ENCODE results near the gene TMEM106A. TPM values are rescaled to one million over a fixed set of nuclear protein-coding genes. Genes with fewer than 3 reads are reported as not detected.

Gene TMEM106A
- total and polyA plus RNA-seq, 2 donors (not counting 1 experiment from before 2014, with no cell fraction given): 23.7 to 66.0 TPM

DNA sequence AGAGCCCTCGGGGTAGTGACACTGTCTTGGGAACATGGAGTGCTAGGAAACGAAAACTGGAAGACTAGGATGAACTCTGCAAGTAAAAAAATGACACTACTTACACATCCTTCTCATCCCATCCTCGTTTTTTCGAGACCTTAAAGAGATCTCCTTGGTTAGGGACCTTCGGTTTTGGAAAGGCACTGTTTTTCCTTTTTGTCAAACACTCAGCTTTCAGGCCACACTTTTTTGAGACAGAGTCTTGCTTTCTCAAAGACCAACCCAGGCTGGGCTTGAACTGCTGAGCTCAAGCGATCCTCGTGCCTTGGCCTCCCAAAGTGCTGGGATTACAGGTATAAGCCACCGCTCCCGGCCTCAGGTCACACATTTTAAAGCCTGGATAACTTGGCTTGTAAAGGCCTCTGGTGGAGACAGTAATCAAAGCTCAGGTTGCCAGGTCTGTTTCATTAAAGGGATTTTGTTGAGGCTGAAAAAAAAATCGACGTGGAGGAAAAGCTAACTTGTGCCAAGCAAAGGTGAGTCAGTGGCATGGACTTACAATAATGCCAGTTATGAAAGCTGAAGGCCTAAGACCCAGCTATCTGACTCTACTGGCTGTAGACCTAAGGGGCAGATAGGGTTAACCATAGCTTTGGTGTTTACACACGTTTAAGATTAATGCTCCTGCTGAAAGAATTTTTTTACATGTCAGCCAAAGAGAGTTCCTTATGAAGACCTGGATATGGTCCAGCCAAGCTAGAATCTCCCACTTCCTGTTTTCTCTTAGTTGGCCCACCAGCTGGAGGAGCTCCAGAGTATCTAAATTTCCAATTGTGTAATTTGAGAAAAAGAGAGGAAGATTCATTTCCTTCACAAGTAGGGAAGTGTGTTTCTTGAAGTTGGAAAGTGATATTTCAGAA lies 39.8 kb upstream of the TMEM106A start:
- no peaks in the 10 kb centered on the region for H3K9me3 ChIP-seq (ENCODE audit: control extremely low read depth in 1 of 3, control insufficient read depth in 2 of 3, insufficient read depth in 1 of 3, low read length in 2 of 3)
- peak overlapping the region; percentile 99 for H3K9ac ChIP-seq (ENCODE audit: low read length)
- Mint-ChIP-seq H3K4me3 (no peak overlapping the region), H3K27me3 (no peaks in the 10 kb centered on the region), H3K9me3 (ENCODE audit: insufficient read depth) (no peaks in the 10 kb centered on the region), H3K27ac (no peak overlapping the region), H3K4me1 (peaks cover 34% of the 10 kb centered on the region)
- CTCF ChIA-PET: interaction anchor here (0.9 to 2.0 kb wide), 13 partner anchors 10 to 594 kb away, joined by 3 to 10 read pairs (median 4); partner anchors contain the start of genes AOC2, DHX8, PSMC3IP and RPL27
- H3K79me2 ChIP-seq (ENCODE audit: control insufficient read depth, insufficient read depth, low read length): peaks cover 63% of the 10 kb centered on the region
- intact Hi-C loops (cut with micrococcal nuclease): loop anchor here (1.0 to 2.0 kb wide), 5 partner anchors 39 to 635 kb away; partner anchors contain the start of genes NAGLU and TMEM106A
- H3K4me3 ChIP-seq (ENCODE audit: control extremely low read depth in 1 of 5, extremely low read depth in 1 of 5, insufficient read depth in 1 of 5, low read depth in 2 of 5, low read length in 4 of 5): peak overlapping the region; percentile 70 to 99 (median 90)
- H3K4me2 ChIP-seq (replicated peaks; ENCODE audit: low read depth, low read length, poor library complexity, severe bottlenecking): peak overlapping the region; percentile 93
- DNase-seq: peak; percentile 52
- 24% methylated on average over 11 of the region's 12 CpGs for WGBS (ENCODE audit: insufficient coverage)
- H2AFZ ChIP-seq (ENCODE audit: insufficient read depth, low read depth, low read length, poor library complexity, severe bottlenecking): peak overlapping the region; percentile 39
- ATAC-seq (ENCODE audit: low read depth): no peak
- H3K4me1 ChIP-seq (ENCODE audit: control insufficient read depth in 2 of 2, insufficient read depth in 2 of 2, low read length in 2 of 2): peaks cover 25 to 39% of the 10 kb centered on the region in 2 donors
- POLR2A ChIA-PET: interaction anchor here (0.7 to 1.8 kb wide), 10 partner anchors 40 to 312 kb away, joined by 3 to 29 read pairs (median 6); partner anchors contain the start of genes BRCA1, DHX8, RPL27 and TMEM106A
- TF ChIP-seq, protein P1, sequence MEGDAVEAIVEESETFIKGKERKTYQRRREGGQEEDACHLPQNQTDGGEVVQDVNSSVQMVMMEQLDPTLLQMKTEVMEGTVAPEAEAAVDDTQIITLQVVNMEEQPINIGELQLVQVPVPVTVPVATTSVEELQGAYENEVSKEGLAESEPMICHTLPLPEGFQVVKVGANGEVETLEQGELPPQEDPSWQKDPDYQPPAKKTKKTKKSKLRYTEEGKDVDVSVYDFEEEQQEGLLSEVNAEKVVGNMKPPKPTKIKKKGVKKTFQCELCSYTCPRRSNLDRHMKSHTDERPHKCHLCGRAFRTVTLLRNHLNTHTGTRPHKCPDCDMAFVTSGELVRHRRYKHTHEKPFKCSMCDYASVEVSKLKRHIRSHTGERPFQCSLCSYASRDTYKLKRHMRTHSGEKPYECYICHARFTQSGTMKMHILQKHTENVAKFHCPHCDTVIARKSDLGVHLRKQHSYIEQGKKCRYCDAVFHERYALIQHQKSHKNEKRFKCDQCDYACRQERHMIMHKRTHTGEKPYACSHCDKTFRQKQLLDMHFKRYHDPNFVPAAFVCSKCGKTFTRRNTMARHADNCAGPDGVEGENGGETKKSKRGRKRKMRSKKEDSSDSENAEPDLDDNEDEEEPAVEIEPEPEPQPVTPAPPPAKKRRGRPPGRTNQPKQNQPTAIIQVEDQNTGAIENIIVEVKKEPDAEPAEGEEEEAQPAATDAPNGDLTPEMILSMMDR (IDR thresholded peaks at IDR 0.05): no peak
- TF ChIP-seq EZH2 (IDR thresholded peaks at IDR 0.05; ENCODE audit: borderline replicate concordance, insufficient read depth, low read depth, low read length, poor library complexity, severe bottlenecking): no peak
- no peaks in the 10 kb centered on the region for H3K27me3 ChIP-seq (replicated peaks in 1 of 4; ENCODE audit: control extremely low read depth in 1 of 4, control insufficient read depth in 3 of 4, insufficient read depth in 4 of 4, low read length in 3 of 4)
- H3K36me3 ChIP-seq (replicated peaks in 1 of 2; ENCODE audit: control extremely low read depth in 1 of 2, control insufficient read depth in 1 of 2, extremely low read depth in 1 of 2, insufficient read depth in 2 of 2, low read length in 1 of 2): peaks cover 2 to 11% of the 10 kb centered on the region in 2 experiments
- H3K27ac ChIP-seq (ENCODE audit: low read length in 2 of 2): peak overlapping the region; percentile 100
- no peaks in the 10 kb centered on the region for H4K20me1 ChIP-seq (ENCODE audit: control insufficient read depth, insufficient read depth, low read length, poor library complexity, severe bottlenecking)

All from B cell (primary cell).